Activated naive CD8-positive, alpha-beta T cell (primary cell): ENCODE results near the gene ATP5PF.
"Not testable (repeated sequence)": the region's sequence is repeated elsewhere in the genome, so short reads cannot be mapped to it uniquely, and the experiment has no call there.

Experiments
- H3K27ac Mint-ChIP-seq: one replicate; pipeline ENCODE4 v1.8.0; 2021; ENCODE audit warnings: mixed read lengths
- H3K27me3 Mint-ChIP-seq: one replicate; pipeline ENCODE4 v1.8.0; 2021; ENCODE audit warnings: mixed read lengths
- H3K36me3 Mint-ChIP-seq: one replicate; pipeline ENCODE4 v1.8.0; 2021; ENCODE audit warnings: mixed read lengths
- H3K4me1 Mint-ChIP-seq: one replicate; pipeline ENCODE4 v1.8.0; 2021; ENCODE audit warnings: low read depth, mixed read lengths
- H3K4me3 Mint-ChIP-seq: one replicate; pipeline ENCODE4 v1.8.0; 2021; ENCODE audit warnings: mild to moderate bottlenecking, mixed read lengths
- H3K9me3 Mint-ChIP-seq: one replicate; pipeline ENCODE4 v1.8.0; 2021; ENCODE audit warnings: low read depth, mixed read lengths

Gene ATP5PF

GRCh38 chr21:25695461-25695860 is 39.2 kb downstream of the ATP5PF start:
- H3K36me3 Mint-ChIP-seq, H3K4me1 Mint-ChIP-seq, H3K27me3 Mint-ChIP-seq, H3K4me3 Mint-ChIP-seq, H3K9me3 Mint-ChIP-seq, H3K27ac Mint-ChIP-seq: not testable (repeated sequence)

GRCh38 chr21:25691976-25692375 is 42.7 kb downstream of the ATP5PF start:
- Mint-ChIP-seq H3K9me3 (no peaks in the 10 kb centered on the region), H3K27me3 (no peaks in the 10 kb centered on the region), H3K27ac (no peak overlapping the region), H3K4me1 (no peaks in the 10 kb centered on the region), H3K36me3 (no peaks in the 10 kb centered on the region), H3K4me3 (no peak overlapping the region)

- H3K4me1 Mint-ChIP-seq: no peaks in the 10 kb centered on the region
- peaks cover 1% of the 10 kb centered on the region for H3K27me3 Mint-ChIP-seq
- no peak overlapping the region for H3K27ac Mint-ChIP-seq
- no peaks in the 10 kb centered on the region for H3K9me3 Mint-ChIP-seq
- no peaks in the 10 kb centered on the region for H3K36me3 Mint-ChIP-seq
- H3K4me3 Mint-ChIP-seq: no peak overlapping the region
Observed at GRCh38 chr21:25689226-25689625, 45.5 kb downstream of the ATP5PF start.

- no peaks in the 10 kb centered on the region for H3K9me3 Mint-ChIP-seq
- no peak overlapping the region for H3K27ac Mint-ChIP-seq
- H3K27me3 Mint-ChIP-seq: peaks cover 1% of the 10 kb centered on the region
- no peaks in the 10 kb centered on the region for H3K36me3 Mint-ChIP-seq
- H3K4me1 Mint-ChIP-seq: no peaks in the 10 kb centered on the region
- no peak overlapping the region for H3K4me3 Mint-ChIP-seq
Observed at GRCh38 chr21:25688275-25689155, 46.2 kb downstream of the ATP5PF start.

DNA sequence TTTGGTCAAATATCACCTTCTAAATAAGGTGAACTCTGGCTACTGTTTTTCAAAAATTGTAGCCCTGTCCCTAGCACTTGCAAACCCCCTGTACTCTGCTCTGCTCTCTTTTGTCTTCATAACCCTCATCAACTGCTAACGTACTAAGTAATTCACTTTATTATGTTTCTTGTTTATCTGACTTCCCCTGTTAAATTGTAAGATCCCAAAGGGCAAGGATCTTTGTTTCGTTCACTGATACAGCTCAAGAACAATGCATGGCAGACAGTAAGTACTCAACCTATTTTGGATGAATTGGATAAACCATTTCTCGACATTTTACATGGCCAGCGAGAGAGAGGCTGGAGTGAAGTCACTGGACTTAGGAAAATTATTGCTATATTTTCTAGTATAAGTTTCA is 46.9 kb downstream of the ATP5PF start:
- H3K4me1 Mint-ChIP-seq: no peaks in the 10 kb centered on the region
- H3K27me3 Mint-ChIP-seq: peaks cover 1% of the 10 kb centered on the region
- H3K27ac Mint-ChIP-seq: no peak overlapping the region
- no peaks in the 10 kb centered on the region for H3K9me3 Mint-ChIP-seq
- no peak overlapping the region for H3K4me3 Mint-ChIP-seq
- H3K36me3 Mint-ChIP-seq: no peaks in the 10 kb centered on the region

DNA sequence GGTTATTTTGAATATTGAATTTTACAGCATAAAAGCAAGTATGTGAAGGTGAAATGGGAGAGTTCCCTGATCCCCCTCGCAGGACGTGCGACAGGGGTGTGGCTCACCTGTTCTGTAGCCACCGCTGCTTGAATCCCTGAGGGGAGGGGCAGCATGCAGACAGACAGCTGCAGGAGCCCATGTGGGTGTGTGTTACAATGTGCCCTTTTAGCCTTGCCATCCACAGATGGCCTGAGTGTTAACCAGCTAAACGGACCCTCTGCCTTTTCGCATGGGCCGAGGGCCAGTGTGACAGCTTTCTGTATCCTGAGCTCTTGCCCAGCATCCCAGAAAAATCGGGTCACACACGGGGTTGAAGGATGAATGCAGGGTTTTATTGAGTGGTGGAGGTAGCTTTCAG is 52.3 kb downstream of the ATP5PF start:
- Mint-ChIP-seq H3K9me3 (no peaks in the 10 kb centered on the region), H3K4me3 (no peak overlapping the region), H3K4me1 (no peaks in the 10 kb centered on the region), H3K36me3 (no peaks in the 10 kb centered on the region), H3K27ac (no peak overlapping the region), H3K27me3 (peaks cover 3% of the 10 kb centered on the region)

GRCh38 chr21:25676451-25676850 is 58.3 kb downstream of the ATP5PF start:
- Mint-ChIP-seq H3K27ac (no peak overlapping the region), H3K27me3 (no peaks in the 10 kb centered on the region), H3K9me3 (no peaks in the 10 kb centered on the region), H3K4me3 (no peak overlapping the region), H3K4me1 (no peaks in the 10 kb centered on the region), H3K36me3 (no peaks in the 10 kb centered on the region)
